Hematopoietic multipotent progenitor cell (in vitro differentiated cells): Measurements from ENCODE around the gene HOXA4. TPM values are rescaled to one million over a fixed set of nuclear protein-coding genes. Genes with fewer than 3 reads are reported as not detected.

Source experiments
- DNase-seq, 3 donors: peaks; one replicate each; pipeline ENCODE4 v3.0.0-alpha.2; 2011 to 2015; ENCODE audit warnings: low read depth in 2 of 3, low spot score in 2 of 3
- total RNA-seq: library from RNA; depleted of rRNA; stranded (reverse); fragments of >200 nt; gene quantifications from one replicate; pipeline ENCODE4 v1.2.3, GENCODE V29; 2012

HOXA4 gene
- total RNA-seq, 1 donor: 1.1 TPM

- no peak for DNase-seq
Measured at GRCh38 chr7:27108390-27109127, 22.0 kb downstream of the HOXA4 start.

GRCh38 chr7:27107391-27108381, 22.9 kb downstream of the HOXA4 start:
- no peak for DNase-seq

- no peak for DNase-seq
Measured at GRCh38 chr7:27106901-27107240, 23.7 kb downstream of the HOXA4 start.

GRCh38 chr7:27106181-27106900, 24.2 kb downstream of the HOXA4 start:
- no peak for DNase-seq

GRCh38 chr7:27105301-27106031, 25.1 kb downstream of the HOXA4 start:
- no peak for DNase-seq

- no peak for DNase-seq
Measured at GRCh38 chr7:27104341-27105058, 26.1 kb downstream of the HOXA4 start.

- DNase-seq: no peak
Measured at GRCh38 chr7:27103489-27104226, 26.9 kb downstream of the HOXA4 start.

- DNase-seq: no peak
Measured at GRCh38 chr7:27102581-27103442, 27.7 kb downstream of the HOXA4 start, which contains the start of gene HOXA2. Gene HOXA2, minus strand, starts transcription at chr7:27102683. Its CDS starts 183 bp downstream, at chr7:27102500.

GRCh38 chr7:27101957-27102580, 28.5 kb downstream of the HOXA4 start:
- DNase-seq: no peak

- no peak for DNase-seq
Measured at GRCh38 chr7:27101171-27101956, 29.2 kb downstream of the HOXA4 start.

- no peak for DNase-seq
Measured at GRCh38 chr7:27100694-27101170, 29.8 kb downstream of the HOXA4 start.

- no peak for DNase-seq
Measured at GRCh38 chr7:27099453-27100370, 30.8 kb downstream of the HOXA4 start.

GRCh38 chr7:27098578-27099451, 31.7 kb downstream of the HOXA4 start:
- peak in 1 of 3 donors; percentile 46 for DNase-seq

GRCh38 chr7:27097686-27098577, 32.6 kb downstream of the HOXA4 start:
- no peak for DNase-seq
